ENCODE data around the gene ASTN2. TPM values are rescaled to one million over a fixed set of nuclear protein-coding genes. Genes with fewer than 3 reads are reported as not detected.
A peak's percentile ranks its signal among the peaks of the same experiment; 100 is the strongest.

The ASTN2 gene
- total and polyA plus RNA-seq, 7 experiments from 2014 or later, result 2.2 to 5.3 (median 4.0) TPM

DNA sequence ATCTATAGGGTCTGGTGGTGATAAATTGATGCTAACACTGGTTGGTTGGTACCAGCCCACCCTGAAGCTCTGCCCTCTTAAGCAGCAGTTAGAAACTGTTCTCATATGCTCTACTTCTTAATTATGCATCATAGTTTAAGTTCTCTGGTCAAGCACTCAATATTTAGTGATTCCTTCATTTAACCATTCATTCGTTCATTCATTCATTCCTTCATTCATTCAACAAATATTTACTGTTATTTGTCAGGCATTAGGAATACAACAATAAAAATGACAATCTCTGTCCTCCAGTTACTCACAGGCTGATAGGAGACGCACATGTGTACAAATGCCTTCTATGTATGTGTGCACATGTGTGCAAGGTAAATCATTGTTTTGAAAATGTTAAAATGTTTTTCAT lies 673.1 kb downstream of the ASTN2 start:
- DNase-seq, result no peak
- no peak overlapping the region for H3K27ac Mint-ChIP-seq

DNA sequence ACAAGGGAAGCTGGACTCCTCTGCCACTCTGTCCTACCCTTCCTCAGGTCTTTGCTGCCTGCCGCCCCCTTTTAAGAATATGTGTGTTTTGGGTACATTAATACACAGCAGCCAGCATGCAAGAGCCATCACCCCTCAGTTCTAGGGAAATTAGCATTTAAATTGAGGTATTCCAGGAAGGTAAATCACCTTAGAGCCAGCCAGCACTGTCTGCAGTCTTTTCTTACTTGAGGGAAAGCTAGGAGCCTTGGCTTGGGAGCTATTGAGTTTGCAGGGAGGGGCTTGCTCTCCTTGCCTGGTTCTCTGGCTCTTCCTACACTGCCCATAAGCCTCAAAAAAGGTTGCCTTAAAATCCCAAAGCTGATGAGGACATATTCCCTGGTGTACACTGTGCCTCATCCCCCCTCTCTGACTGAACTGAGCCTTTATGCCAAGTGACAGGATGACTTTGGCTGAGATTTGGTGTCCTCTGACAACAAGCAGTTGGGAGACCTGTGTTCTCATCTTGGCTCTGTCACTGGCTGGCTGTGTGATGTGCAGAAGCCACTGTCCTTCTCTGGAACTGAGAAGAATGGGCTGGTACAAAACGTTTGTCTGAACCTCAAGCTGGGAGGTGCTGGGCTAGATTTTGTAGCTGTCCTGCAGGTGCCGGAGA lies 673.6 kb downstream of the ASTN2 start:
- no peak overlapping the region for H3K4me3 Mint-ChIP-seq
- ATAC-seq (no peak), DNase-seq (no peak)
- H3K9me3 Mint-ChIP-seq, result peaks cover 0 to 4% (median 0%) of the 10 kb centered on the region in 11 donors
- CTCF ChIA-PET, result no interaction called here
- intact Hi-C loops (cut with micrococcal nuclease), result no loop called here
- Histone ChIP-seq H3K9me3 (ENCODE audit: control insufficient read depth in 2 of 3, low read length in 3 of 3) (no peaks in the 10 kb centered on the region), H3K4me1 (ENCODE audit: control insufficient read depth in 2 of 2, insufficient read depth in 2 of 2, low read length in 2 of 2) (no peaks in the 10 kb centered on the region), H3K36me3 (ENCODE audit: control insufficient read depth in 2 of 3, insufficient read depth in 3 of 3, low read length in 3 of 3) (no peaks in the 10 kb centered on the region), H3K4me3 (ENCODE audit: low read length) (no peak overlapping the region), H3K27me3 (ENCODE audit: control insufficient read depth in 2 of 2, insufficient read depth in 2 of 2, low read length in 2 of 2) (no peaks in the 10 kb centered on the region), H3K27ac (ENCODE audit: low read depth, low read length) (no peak overlapping the region)
- no peaks in the 10 kb centered on the region for H3K36me3 Mint-ChIP-seq
- no peak overlapping the region for H3K27ac Mint-ChIP-seq
- peaks cover 0 to 9% (median 0%) of the 10 kb centered on the region in 7 donors for H3K4me1 Mint-ChIP-seq
- H3K27me3 Mint-ChIP-seq, result peaks cover 0 to 26% (median 10%) of the 10 kb centered on the region in 5 donors
- POLR2A ChIA-PET, result no interaction called here

More for the DNA sequence above, 673.1 kb downstream of the ASTN2 start:
- Mint-ChIP-seq H3K36me3 (no peaks in the 10 kb centered on the region), H3K4me3 (no peak overlapping the region), H3K27me3 (peaks cover 0 to 24% (median 5%) of the 10 kb centered on the region in 5 donors), H3K4me1 (peaks cover 0 to 4% (median 0%) of the 10 kb centered on the region in 7 donors), H3K9me3 (peaks cover 0 to 4% (median 0%) of the 10 kb centered on the region in 11 donors)
- POLR2A ChIA-PET, result no interaction called here
- no peak overlapping the region for H3K27ac ChIP-seq (ENCODE audit: low read depth, low read length)
- H3K36me3 ChIP-seq (ENCODE audit: control insufficient read depth in 2 of 3, insufficient read depth in 3 of 3, low read length in 3 of 3), result no peaks in the 10 kb centered on the region
- CTCF ChIA-PET, result no interaction called here
- no peak overlapping the region for H3K4me3 ChIP-seq (ENCODE audit: low read length)
- no peak for ATAC-seq
- no peaks in the 10 kb centered on the region for H3K4me1 ChIP-seq (ENCODE audit: control insufficient read depth in 2 of 2, insufficient read depth in 2 of 2, low read length in 2 of 2)
- no peaks in the 10 kb centered on the region for H3K9me3 ChIP-seq (ENCODE audit: control insufficient read depth in 2 of 3, low read length in 3 of 3)
- intact Hi-C loops (cut with micrococcal nuclease), result no loop called here
- H3K27me3 ChIP-seq (ENCODE audit: control insufficient read depth in 2 of 2, insufficient read depth in 2 of 2, low read length in 2 of 2), result no peaks in the 10 kb centered on the region

DNA sequence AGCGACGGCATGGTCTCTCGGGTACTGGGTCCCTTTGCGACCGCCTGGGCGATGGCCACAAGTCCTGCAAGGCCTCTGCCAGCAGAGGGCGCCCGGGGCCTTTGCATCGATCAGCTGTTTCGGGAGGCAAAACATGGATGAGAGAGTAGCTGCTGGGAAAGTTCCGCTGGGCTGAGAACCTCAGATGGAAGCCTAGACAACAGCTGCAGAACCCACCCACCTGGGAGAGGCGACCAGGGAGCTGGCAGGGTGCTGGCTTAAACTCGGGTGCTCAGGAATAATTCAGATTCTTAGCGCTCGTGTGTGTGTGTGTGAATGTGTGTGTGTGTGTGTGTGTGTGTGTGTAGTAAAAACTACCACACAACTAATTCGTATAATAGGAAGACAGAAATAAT lies 677.7 kb downstream of the ASTN2 start:
- no peaks in the 10 kb centered on the region for H3K36me3 Mint-ChIP-seq
- peaks cover 0 to 11% (median 0%) of the 10 kb centered on the region in 7 donors for H3K4me1 Mint-ChIP-seq
- Histone ChIP-seq H3K27ac (ENCODE audit: low read depth, low read length) (no peak overlapping the region), H3K4me1 (ENCODE audit: control insufficient read depth in 2 of 2, insufficient read depth in 2 of 2, low read length in 2 of 2) (no peaks in the 10 kb centered on the region), H3K4me3 (ENCODE audit: low read length) (no peak overlapping the region), H3K27me3 (ENCODE audit: control insufficient read depth in 2 of 2, insufficient read depth in 2 of 2, low read length in 2 of 2) (no peaks in the 10 kb centered on the region), H3K36me3 (ENCODE audit: control insufficient read depth in 2 of 3, insufficient read depth in 3 of 3, low read length in 3 of 3) (no peaks in the 10 kb centered on the region), H3K9me3 (ENCODE audit: control insufficient read depth in 2 of 3, low read length in 3 of 3) (no peaks in the 10 kb centered on the region)
- intact Hi-C loops (cut with micrococcal nuclease), result loop anchor here in 1 of 2 donors (1.0 kb wide), 1 partner anchor 123 kb away; no protein-coding TSS in a partner anchor
- ChIA-PET CTCF (no interaction called here), POLR2A (no interaction called here)
- no peak overlapping the region for H3K27ac Mint-ChIP-seq
- ATAC-seq (peak; percentile 36), DNase-seq (peak in 5 of 9 donors; percentile 1 to 68 (median 7))
- peak overlapping the region in 2 of 10 donors; percentile 4 to 8 for H3K4me3 Mint-ChIP-seq
- peaks cover 0 to 32% (median 13%) of the 10 kb centered on the region in 5 donors for H3K27me3 Mint-ChIP-seq
- peaks cover 0 to 4% (median 0%) of the 10 kb centered on the region in 11 donors for H3K9me3 Mint-ChIP-seq

DNA sequence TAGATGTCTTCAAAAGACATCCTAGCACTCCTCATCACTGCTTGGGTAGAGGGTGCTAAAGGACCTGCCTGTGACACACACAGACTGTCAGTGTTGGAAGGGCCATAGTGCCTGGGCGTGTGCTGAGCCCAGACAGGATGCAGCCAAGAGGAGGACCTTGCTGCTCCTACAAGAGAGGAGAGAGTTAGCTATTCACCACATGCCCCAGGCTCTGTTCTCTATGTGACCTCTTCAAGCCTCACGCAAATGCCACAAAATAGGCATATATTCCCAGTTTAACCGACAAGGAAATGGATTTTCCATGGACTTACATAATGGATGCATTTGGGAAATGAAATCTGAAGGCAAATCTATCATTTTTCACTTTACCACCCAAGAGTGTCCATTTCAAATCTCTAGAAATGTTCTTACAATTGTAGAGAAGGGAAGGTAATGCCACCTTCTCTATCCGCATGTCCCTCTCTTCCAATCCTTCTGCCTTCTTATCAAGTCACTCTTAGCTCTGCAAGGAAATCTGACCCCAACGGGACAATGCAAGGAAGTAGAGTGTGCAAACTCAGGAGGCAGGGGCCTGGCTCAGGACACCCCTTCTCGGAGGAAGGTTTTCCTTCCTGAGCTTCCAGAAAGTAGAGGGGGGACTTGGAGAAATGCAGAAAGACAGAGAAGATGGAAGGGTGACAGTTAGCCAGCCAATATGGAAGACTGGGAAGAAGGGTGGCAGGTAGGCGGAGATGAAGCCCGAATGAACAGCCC lies 678.3 kb downstream of the ASTN2 start:
- Mint-ChIP-seq H3K4me3 (peak overlapping the region in 1 of 10 donors; percentile 8), H3K27ac (no peak overlapping the region), H3K4me1 (peaks cover 0 to 11% (median 0%) of the 10 kb centered on the region in 7 donors), H3K27me3 (peaks cover 0 to 31% (median 14%) of the 10 kb centered on the region in 5 donors), H3K9me3 (peaks cover 0 to 4% (median 0%) of the 10 kb centered on the region in 11 donors), H3K36me3 (no peaks in the 10 kb centered on the region)
- CTCF ChIA-PET, result no interaction called here
- Histone ChIP-seq H3K27me3 (ENCODE audit: control insufficient read depth in 2 of 2, insufficient read depth in 2 of 2, low read length in 2 of 2) (no peaks in the 10 kb centered on the region), H3K36me3 (ENCODE audit: control insufficient read depth in 2 of 3, insufficient read depth in 3 of 3, low read length in 3 of 3) (no peaks in the 10 kb centered on the region), H3K4me3 (ENCODE audit: low read length) (no peak overlapping the region), H3K9me3 (ENCODE audit: control insufficient read depth in 2 of 3, low read length in 3 of 3) (no peaks in the 10 kb centered on the region), H3K4me1 (ENCODE audit: control insufficient read depth in 2 of 2, insufficient read depth in 2 of 2, low read length in 2 of 2) (no peaks in the 10 kb centered on the region), H3K27ac (ENCODE audit: low read depth, low read length) (no peak overlapping the region)
- DNase-seq (no peak), ATAC-seq (no peak)
- intact Hi-C loops (cut with micrococcal nuclease), result loop anchor here in 1 of 2 donors (1.0 kb wide), 1 partner anchor 124 kb away; no protein-coding TSS in a partner anchor
- POLR2A ChIA-PET, result no interaction called here

DNA sequence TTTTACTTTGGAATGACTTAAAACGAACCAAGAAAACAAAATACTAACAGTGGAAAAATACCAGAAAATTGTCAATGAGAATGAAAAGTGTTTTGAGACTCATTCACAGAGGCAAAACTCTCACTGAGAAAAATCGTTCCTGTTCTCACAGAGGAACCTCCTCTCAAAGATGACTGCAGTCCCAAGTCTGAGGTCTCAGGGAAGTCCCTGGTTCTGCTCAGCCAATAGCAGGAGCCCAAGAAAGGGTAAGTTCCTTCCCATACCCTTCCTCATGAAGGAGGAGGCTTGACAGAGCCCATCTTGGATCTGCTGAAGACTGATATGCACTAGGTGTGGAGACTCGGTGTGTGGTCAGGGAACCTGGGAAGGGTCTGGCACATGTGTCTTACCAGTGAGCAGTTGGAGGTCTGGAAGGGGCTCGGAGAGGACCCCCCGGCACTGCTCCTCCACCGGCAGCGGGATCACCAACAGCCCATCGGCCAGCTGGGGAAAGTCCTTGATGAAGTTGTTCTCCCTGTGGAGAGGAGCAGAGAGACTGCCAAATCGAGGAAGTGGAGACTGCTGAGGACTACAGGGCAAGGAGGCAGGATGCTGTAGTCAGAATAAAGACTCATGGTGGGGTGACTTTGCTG lies 681.7 kb downstream of the ASTN2 start:
- Histone ChIP-seq H3K27me3 (ENCODE audit: control insufficient read depth in 2 of 2, insufficient read depth in 2 of 2, low read length in 2 of 2) (no peaks in the 10 kb centered on the region), H3K9me3 (ENCODE audit: control insufficient read depth in 2 of 3, low read length in 3 of 3) (no peaks in the 10 kb centered on the region), H3K4me1 (ENCODE audit: control insufficient read depth in 2 of 2, insufficient read depth in 2 of 2, low read length in 2 of 2) (no peaks in the 10 kb centered on the region), H3K36me3 (ENCODE audit: control insufficient read depth in 2 of 3, insufficient read depth in 3 of 3, low read length in 3 of 3) (no peaks in the 10 kb centered on the region), H3K4me3 (ENCODE audit: low read length) (no peak overlapping the region), H3K27ac (ENCODE audit: low read depth, low read length) (no peak overlapping the region)
- no peak for ATAC-seq
- peaks cover 0 to 11% (median 0%) of the 10 kb centered on the region in 7 donors for H3K4me1 Mint-ChIP-seq
- no peak overlapping the region for H3K27ac Mint-ChIP-seq
- POLR2A ChIA-PET, result no interaction called here
- no peaks in the 10 kb centered on the region for H3K36me3 Mint-ChIP-seq
- H3K27me3 Mint-ChIP-seq, result peaks cover 2 to 31% (median 17%) of the 10 kb centered on the region in 5 donors
- H3K4me3 Mint-ChIP-seq, result no peak overlapping the region
- intact Hi-C loops (cut with micrococcal nuclease), result no loop called here
- DNase-seq, result no peak
- peaks cover 0 to 4% (median 0%) of the 10 kb centered on the region in 11 donors for H3K9me3 Mint-ChIP-seq
- CTCF ChIA-PET, result interaction anchor here (0.6 kb wide), 1 partner anchor 60 kb away, joined by 3 read pairs; no protein-coding TSS in a partner anchor

DNA sequence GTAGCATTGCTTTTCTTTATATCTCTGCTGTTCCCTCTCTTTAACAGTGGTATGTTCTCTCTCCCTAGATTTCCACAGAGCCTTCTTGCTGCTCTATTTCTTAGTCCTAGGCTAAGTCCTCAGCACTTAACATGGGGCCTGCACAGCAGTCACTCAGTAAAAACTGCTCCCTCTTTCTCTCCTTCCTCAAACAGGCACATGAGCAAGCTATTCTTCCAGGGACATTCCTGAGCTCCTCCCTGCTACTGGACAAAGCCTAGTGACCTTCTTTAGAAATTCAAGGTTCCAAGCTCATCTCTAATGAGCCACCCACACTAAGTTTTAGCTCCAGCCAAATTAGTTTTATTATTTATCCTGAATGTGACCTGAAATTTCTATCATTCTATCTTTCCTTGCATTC lies 688.3 kb downstream of the ASTN2 start:
- ATAC-seq (no peak), DNase-seq (no peak)
- no peak overlapping the region for H3K4me3 Mint-ChIP-seq
- H3K27ac ChIP-seq (ENCODE audit: low read depth, low read length), result no peak overlapping the region
- no peaks in the 10 kb centered on the region for H3K36me3 ChIP-seq (ENCODE audit: control insufficient read depth in 2 of 3, insufficient read depth in 3 of 3, low read length in 3 of 3)
- H3K9me3 Mint-ChIP-seq, result peaks cover 0 to 3% (median 0%) of the 10 kb centered on the region in 11 donors
- H3K36me3 Mint-ChIP-seq, result no peaks in the 10 kb centered on the region
- peaks cover 2 to 17% (median 6%) of the 10 kb centered on the region in 5 donors for H3K27me3 Mint-ChIP-seq
- CTCF ChIA-PET, result no interaction called here
- no peak overlapping the region for H3K27ac Mint-ChIP-seq
- POLR2A ChIA-PET, result no interaction called here
- intact Hi-C loops (cut with micrococcal nuclease), result no loop called here
- no peaks in the 10 kb centered on the region for H3K9me3 ChIP-seq (ENCODE audit: control insufficient read depth in 2 of 3, low read length in 3 of 3)
- H3K4me1 Mint-ChIP-seq, result no peaks in the 10 kb centered on the region
- H3K4me3 ChIP-seq (ENCODE audit: low read length), result no peak overlapping the region
- H3K27me3 ChIP-seq (ENCODE audit: control insufficient read depth in 2 of 2, insufficient read depth in 2 of 2, low read length in 2 of 2), result no peaks in the 10 kb centered on the region
- H3K4me1 ChIP-seq (ENCODE audit: control insufficient read depth in 2 of 2, insufficient read depth in 2 of 2, low read length in 2 of 2), result no peaks in the 10 kb centered on the region
